Left hindlimb (tissue), 1 donor: ENCODE measurements around the gene GSTM1.
"Not testable (repeated sequence)": the region's sequence is repeated elsewhere in the genome, so short reads cannot be mapped to it uniquely, and the experiment has no call there.

Experiments
- DNase-seq: peaks from one replicate; pipeline ENCODE4 v3.0.0-alpha.2; 2018

GSTM1 gene

DNA sequence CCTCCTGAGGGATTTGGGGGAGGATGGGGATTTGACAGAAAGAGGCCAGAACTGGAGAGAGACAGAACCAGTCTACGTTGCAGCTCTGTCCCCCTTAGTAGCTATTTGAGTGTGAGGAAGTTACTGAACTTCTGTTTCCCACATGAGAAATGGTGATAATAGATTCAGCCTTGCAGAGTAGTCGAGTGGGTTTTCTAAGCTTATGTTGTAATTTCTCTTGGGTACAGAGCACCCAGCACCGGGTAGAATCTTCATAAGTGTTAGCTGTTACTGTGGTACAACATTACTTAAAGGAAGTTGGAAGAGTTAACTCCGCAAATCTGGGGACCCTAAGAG lies 27.0 kb upstream of the GSTM1 start:
- DNase-seq: not testable (repeated sequence)

DNA sequence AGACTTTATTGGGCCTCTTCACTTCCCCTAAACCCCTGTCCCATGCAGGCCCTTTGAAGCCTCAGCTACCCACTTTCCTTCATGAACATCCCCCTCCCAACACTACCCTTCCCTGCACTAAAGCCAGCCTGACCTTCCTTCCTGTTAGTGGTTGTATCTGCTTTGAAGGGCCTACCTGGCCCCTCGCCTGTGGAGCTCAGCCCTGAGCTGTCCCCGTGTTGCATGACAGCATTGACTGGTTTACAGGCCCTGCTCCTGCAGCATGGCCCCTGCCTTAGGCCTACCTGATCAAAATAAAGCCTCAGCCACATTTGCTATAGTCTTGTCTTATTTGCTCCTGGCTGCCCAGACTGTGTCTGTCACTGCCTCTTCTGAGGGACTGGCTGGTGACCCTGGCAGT lies 26.2 kb upstream of the GSTM1 start:
- DNase-seq: no peak

DNA sequence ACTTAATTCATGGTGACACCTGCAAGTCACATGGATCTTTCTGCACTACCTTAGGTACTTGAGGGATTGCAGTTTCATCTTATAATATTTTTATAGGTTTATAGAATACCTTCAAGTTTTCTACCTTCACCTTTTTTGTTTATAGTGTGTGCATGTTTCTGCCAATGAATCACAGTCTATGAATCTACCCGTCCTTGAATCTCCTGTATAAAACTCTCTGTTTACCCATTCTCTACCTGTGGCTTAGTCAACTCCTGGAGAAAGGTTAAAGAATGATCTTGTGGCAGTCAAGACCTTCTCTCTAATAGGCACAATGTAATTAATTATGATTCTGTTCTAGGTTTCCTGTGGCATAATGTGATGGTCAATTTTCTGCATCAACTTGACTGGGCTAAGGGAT lies 22.9 kb upstream of the GSTM1 start:
- DNase-seq: no peak

DNA sequence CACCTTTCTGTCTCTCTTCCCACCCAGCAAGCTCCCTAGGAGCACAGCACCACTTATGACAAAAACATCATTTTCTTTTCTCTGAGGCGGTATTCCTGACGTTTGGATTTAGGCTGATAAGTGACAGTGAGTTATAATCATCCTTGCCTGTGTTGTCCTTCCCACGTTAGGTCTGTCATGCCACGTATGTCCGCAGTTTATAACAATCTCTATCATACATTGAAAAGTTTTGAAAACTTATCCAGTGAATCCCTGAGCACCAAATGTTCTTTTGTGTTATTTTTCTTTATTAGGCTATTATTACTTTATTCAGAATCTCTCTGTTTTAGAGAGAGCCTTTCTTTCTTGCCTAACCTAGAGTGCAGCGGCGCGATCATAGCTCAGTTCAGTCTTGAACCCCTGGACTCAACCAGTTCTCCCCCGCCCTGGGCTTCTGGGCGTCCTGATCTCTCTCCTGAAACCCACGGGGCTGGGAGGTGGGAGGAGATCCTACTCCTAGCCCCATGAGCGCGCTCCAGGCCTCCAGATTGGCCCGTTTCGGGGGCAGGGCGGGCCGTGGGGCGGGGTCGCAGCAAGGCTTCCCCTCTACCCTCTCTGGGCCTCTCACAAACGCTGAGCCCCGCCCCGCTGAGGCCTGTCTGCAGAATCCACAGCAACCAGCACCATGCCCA lies 20.0 kb upstream of the GSTM1 start, which contains the start of gene GSTM2:
TSS of gene GSTM2 (plus strand) at position 606 of the 671 bp plus-strand sequence. CDS start at position 665, 59 bp downstream.
- DNase-seq: peak; percentile 96

DNA sequence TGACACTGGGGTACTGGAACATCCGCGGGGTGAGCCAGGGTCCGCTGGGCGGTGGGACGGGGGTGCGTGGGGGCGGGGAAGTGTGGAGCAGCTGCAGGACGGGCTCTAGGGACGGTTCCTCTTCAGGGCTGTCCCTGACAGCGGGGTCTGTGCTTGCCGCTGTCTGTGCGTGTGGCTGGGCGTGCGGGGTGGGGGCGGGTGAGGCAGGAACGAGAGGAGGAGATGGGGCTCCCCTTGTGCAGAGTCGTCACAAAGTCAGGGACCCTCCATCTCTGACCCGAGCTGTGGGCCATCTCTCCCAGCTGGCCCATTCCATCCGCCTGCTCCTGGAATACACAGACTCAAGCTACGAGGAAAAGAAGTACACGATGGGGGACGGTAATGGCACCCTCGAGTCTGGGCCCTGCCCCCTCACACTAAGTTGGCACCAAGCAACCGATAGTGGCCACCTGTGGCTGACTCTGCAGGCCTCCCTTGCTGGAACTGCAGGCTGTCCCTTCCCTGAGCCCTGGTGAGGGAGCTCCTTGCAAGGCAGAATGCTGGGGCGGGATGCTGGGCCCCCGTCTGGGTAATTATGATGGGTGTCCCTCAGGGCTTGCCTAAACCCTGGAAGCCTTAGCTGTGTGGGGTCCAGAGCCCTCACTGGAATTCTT lies 19.4 kb upstream of the GSTM1 start:
- no peak for DNase-seq

DNA sequence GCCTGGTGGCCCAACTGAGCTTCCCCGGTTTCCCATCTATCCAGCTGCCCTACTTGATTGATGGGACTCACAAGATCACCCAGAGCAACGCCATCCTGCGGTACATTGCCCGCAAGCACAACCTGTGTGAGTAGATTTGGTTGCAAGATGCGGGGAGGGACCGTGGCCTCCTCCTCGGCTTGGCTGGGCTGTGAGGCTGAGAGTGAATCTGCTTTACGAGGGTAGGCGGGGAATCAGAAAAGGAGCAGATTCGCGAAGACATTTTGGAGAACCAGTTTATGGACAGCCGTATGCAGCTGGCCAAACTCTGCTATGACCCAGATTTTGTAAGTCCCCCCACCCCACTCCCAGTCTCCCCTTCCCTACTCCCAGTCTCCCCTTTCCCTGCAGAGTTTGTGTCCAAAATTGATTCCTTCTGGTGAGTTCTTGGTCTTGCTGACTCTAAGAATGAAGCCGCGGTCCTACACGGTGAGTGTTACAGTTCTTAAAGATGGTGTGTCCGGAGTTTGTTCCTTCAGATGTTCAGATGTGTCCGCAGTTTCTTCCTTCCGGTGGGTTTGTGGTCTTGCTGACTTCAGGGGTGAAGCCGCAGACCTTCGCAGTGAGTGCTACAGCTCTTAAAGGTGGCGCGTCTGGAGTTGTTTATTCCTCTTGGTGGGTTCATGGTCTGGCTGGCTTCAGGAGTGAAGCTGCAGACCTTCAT lies 18.2 kb upstream of the GSTM1 start:
- DNase-seq: no peak

DNA sequence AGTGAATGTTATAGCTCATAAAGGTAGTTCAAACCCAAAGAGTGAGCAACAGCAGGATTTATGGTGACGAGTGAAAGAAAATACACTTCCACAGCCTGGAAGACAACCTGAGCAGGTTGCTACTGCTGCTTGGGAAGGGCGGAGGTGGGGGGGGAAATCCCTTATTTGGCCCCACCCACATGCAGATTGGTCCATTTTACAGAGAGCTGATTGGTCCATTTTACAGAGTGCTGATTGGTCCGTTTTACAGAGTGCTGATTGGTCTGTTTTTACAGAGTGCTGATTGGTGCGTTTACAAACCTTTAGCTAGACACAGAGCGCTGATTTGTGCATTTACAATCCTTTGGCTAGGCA lies 17.7 kb upstream of the GSTM1 start:
- not testable (repeated sequence) for DNase-seq

DNA sequence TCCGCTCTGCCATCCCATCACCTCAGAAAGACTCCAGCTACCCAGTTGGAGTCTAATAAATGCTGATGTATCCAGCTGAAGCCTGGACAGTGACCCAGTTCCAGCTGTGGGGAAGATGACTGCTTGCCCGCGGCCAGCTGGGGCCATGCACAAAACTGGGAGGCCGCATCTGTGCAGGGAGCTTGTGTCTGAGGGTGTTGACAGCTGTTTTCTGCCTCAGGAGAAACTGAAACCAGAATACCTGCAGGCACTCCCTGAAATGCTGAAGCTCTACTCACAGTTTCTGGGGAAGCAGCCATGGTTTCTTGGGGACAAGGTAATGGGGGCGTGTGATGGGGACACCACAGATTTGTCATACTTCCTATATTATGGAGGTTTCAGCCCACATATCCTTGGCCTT lies 16.6 kb upstream of the GSTM1 start:
- DNase-seq: no peak

DNA sequence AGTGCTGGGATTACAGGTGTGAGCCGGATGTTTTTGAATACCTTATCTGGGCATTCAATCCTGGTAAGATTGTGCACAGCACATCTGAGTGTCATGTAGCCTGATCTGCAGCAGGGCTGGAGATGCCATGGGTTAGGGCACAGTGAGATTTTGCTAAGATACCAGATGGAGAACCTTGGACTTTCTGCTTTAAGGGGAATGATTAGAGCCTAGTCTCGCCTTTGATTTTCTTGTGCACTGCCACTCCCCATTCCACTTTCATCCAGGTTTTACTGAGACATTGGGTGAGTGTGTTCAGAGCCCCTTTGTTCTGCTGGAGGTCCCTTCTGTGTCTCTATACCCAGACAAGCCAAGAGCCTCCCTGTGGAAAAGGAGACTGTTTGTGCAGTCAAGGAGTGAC lies 13.8 kb upstream of the GSTM1 start:
- DNase-seq: not testable (repeated sequence)

DNA sequence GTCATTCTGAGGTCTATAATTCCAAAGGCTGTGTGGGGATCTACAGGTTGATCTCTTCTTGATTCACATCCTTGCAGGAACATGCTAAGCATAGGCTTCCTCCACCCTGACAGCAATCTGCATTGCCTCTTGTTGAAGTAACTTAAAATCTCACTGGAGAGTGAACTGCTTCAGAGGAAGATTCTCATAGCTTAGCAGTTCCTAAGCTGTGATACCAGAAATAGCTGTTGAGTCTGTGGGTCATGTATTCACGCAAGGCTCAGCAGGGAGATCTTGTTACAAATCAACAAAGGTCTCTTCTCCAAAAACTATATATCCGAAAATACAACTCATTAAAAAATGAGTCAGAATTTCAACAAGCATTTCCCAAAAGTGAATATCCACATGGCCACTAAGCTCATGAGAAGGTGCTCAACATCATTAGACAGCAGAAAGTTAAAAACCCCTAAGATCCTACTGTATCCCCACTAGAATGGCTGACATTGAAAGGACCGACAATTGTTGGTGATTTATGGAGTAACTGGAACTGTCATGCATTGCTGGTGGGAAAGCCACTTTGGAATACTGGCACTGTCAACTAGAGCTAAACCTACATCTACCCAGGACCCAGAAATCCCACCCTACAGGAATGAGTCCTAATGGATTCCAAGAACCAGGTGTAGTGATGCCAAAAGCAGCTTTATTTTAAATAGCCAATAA lies 10.8 kb upstream of the GSTM1 start:
- not testable (repeated sequence) for DNase-seq

DNA sequence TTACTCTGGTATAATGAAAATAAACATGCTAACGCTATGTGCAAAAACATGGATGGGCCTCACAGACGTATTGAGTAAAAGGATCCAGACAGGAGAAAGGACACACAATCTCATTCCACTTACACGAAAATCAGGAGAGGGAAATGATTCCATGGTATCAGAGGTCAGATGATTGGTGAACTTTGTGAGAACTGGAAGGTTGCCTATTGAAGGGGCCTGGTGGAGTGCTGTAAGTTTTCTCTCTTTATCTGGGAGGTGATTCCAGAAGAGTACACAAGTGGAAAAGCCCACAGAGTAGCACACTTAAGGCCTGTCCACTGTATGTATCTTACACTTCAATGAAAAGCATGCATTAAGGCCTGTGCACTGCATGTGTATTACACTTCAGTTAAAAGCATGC lies 10.2 kb upstream of the GSTM1 start:
- DNase-seq: no peak

DNA sequence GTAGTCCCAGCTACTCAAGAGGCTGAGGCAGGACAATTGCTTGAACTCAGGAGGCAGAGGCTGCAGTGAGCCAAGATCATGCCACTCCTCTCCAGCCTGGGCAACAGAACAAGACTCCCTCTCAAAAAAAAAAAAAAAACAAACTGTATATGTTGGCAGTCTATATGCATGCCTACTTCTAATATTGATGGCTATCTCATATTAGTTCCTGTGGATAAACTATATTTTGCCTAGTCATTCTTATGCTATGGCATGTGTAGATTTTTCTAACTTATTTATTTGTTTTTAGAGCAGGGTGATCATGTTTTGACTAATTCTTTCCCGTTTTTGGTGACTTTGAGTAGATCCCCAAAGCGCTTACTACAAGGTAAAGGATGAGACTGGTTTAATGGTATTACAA lies 9.0 kb upstream of the GSTM1 start:
- not testable (repeated sequence) for DNase-seq

DNA sequence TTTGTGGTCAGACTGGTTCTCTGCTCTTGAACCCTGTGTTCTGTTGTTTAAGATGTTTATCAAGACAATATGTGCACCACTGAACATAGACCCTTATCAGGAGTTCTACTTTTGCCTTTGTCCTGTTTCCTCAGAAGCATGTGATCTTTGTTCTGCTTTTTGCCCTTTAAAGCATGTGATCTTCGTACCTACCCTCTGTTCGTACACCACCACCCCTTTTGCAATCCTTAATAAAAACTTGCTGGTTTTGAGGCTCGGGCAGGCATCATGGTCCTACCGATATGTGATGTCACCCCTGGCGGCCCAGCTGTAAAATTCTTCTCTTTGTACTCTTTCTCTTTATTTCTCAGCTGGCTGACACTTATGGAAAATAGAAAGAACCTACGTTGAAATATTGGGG lies 2.8 kb upstream of the GSTM1 start:
- not testable (repeated sequence) for DNase-seq

DNA sequence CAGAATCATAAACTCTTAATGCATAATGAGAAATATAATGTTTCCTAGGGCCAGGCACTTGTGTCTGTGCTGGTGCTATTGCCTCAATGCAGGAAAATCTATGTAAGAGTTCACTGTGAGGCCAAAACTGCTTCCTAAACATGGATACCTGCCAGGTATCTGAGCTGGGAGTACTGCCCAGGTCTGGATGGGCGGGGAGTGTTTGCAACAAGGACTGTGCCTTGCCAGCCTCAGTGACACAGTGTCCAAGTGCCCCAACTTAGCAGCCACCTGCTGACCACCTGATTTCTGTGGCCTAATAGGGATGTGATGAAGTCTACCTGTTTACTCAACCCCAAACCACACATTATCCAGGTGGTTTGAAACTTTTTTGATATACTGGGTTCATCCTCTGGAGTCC lies 2.2 kb upstream of the GSTM1 start:
- DNase-seq: not testable (repeated sequence)

DNA sequence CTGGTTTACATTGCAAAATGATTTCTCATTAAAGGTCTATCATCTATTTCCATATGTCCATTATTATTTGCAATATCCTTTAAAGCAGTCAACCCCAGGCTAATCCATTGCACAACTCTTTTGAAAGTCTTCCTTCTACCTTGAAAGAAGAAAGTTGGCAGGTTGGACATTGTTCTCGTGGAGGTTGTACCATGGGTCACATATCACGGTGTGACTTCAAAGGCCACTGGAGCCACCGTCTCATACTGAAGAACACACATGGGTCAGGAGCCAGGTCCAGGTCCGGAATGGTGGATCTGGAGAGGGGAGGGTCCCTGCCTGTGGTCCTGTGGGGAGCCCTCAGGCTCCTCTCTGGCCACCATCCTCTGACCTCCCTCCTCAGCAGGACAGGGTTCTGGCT lies 1.7 kb upstream of the GSTM1 start:
- DNase-seq: not testable (repeated sequence)

DNA sequence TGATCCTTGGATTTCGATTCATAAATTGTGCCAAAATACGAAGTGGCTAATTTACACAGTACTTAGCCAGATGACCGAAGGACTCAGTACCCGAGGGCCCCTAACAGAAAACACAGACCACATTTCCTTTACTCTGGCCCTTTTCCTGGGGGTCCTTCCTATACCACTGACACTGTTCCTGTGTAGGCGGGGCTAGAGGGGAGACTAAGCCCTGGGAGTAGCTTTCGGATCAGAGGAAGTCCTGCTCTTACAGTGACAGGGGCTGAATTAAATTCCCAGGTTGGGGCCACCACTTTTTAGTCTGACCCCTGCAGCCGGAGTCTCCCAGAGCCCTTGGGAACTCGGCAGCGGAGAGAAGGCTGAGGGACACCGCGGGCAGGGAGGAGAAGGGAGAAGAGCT lies 508 bp upstream of the GSTM1 start:
- DNase-seq: not testable (repeated sequence)

DNA sequence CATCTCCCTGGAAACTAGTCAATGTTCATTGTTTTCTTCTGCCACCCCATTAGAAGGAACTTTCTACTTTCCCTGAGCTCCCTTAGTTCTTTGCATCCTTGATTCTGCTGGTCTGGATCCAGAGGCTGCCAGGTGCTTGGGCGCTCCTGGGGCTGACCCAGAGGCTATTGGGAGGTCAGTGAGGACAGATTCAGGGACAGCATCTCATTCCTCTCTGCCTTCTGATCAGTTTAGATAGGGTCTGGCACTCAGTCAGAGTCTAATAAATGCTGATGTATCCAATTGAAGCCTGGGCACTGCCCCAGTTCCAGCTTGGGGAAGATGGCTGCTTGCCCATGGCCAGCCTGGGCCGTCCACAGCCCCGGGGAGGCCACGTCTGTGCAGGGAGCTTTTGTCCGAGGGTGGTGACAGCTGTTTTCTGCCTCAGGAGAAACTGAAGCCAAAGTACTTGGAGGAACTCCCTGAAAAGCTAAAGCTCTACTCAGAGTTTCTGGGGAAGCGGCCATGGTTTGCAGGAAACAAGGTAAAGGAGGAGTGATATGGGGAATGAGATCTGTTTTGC lies 2.3 kb downstream of the GSTM1 start:
- no peak for DNase-seq

DNA sequence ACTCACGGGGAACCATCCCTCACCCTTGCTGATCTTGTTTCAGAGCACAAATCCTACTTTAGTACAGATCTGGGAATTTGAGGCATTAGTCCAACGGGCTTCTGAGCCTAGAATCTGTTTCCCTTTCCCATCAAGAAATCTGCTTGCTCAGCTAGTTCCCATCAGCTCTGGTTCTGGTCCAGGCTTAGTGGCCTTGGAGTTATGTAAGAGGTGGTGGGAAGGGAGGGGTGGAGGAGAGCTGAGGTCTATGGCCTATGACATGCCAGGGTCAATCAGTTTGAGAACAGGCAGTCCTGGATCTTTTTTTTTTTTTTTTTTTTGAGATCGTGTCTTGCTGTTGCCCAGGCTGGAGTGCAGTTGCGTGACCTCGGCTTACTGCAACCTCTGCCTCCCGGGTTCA lies 4.1 kb downstream of the GSTM1 start:
- DNase-seq: no peak

DNA sequence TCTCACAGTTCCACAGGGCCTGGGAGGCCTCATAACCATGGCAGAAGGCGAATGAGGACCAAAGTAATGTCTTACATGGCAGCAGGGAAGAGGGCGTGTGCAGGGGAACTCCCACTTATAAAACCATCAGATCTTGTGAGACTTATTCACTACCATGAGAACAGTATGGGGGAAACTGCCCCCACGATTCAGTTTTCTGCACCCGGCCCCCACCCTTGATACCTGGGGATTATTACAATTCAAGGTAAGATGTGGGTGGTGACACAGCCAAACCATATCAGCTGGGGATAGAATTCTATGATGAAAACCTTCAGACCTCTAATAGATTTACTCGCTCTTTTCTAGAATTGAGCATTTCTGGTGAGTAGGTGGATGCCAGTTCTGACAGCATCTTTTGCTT lies 6.8 kb downstream of the GSTM1 start:
- not testable (repeated sequence) for DNase-seq

DNA sequence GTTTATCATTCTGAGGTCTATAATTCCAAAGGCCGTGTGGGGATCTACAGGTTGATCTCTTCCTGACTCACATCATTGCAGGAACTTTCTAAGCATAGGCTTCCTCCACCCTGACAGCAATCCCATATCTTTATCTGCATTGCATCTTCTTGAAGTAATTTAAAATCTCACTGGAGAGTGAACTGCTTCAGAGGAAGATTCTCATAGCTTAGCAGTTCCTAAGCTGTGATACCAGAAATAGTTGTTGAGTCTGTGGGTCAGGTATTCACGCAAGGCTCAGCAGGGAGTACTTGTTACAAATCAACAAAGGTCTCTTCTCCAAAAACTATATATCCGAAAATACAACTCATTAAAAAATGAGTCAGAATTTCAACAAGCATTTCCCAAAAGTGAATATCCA lies 7.5 kb downstream of the GSTM1 start:
- not testable (repeated sequence) for DNase-seq

DNA sequence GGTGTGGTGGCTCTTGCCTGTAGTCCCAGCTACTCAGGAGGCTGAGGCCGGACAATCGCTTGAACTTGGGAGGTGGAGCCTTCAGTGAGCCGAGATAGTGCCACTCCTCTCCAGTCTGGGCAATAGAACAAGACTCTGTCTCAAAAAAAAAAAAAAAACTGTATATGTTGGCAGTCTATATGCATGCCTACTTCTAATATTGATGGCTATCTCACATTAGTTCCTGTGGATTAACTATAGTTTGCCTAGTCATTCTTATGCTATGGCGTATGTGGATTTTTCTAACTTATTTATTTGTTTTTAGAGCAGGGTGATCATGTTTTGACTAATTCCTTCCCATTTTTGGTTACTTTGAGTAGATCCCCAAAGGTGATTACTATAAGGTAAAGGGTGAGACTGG lies 9.4 kb downstream of the GSTM1 start:
- DNase-seq: no peak

DNA sequence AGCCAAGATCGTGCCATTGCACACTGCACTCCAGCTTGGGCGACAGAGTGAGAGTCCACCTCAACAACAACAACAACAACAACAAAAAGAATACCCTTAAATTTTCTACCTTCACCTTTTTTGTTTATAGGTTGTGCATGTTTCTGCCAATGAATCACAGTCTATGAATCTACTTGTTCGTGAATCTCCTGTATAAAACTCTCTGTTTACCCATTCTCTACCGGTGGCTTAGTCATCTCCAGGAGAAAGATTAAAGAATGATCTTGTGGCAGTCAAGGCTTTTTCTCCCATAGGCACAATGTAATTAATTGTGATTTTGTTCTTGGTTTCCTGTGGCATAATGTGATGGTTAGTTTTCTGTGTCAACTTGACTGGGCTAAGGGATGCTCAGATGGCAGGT lies 10.2 kb downstream of the GSTM1 start:
- DNase-seq: not testable (repeated sequence)

DNA sequence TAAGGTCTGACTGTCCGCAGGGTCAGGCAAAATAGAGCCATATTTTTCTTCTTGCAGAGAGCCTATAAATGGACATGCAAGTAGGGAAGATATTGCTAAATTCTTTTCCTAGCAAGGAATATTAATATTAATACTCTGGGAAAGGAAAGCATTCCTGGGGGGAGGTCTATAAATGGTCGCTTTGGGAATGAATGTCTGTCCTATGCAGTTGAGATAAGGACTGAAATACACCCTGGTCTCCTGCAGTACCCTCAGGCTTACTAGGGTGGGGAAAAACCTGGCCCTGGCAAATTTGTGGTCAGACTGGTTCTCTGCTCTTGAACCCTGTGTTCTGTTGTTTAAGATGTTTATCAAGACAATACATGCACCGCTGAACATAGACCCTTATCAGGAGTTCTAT lies 15.3 kb downstream of the GSTM1 start:
- not testable (repeated sequence) for DNase-seq
